Activated T-cell treated with anti-CD3 and anti-CD28 coated beads, Interleukin-2, amount 50 U/mL, for 1 hour (primary cell): ENCODE measurements around the gene PDILT.
"Not testable (repeated sequence)": the region's sequence is repeated elsewhere in the genome, so short reads cannot be mapped to it uniquely, and the experiment has no call there.

Experiments used
- DNase-seq: peaks from one replicate; pipeline ENCODE4 v3.0.0-alpha.2; 2020

The PDILT gene, protein sequence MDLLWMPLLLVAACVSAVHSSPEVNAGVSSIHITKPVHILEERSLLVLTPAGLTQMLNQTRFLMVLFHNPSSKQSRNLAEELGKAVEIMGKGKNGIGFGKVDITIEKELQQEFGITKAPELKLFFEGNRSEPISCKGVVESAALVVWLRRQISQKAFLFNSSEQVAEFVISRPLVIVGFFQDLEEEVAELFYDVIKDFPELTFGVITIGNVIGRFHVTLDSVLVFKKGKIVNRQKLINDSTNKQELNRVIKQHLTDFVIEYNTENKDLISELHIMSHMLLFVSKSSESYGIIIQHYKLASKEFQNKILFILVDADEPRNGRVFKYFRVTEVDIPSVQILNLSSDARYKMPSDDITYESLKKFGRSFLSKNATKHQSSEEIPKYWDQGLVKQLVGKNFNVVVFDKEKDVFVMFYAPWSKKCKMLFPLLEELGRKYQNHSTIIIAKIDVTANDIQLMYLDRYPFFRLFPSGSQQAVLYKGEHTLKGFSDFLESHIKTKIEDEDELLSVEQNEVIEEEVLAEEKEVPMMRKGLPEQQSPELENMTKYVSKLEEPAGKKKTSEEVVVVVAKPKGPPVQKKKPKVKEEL

DNA sequence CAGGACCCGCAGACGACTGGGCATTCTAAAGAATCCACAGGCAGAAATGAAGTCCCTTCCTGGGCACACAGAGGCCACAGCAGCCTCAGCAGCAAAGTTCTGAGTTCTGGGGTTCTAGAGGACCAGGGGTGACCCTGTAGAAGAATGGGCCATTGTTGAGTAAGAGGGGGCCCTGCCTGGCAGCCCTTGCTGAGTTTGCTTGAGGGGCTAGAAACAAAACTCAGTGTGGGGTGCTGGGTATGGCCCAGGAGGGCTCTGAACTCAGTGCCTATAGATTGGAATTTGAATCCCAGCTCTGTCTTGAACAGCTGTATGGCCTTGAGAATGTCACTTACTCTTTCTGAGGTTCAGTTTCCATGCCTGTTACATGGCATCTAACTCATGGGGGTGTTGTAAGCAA lies at the start of gene PDILT:
Gene PDILT (minus strand): TSS at position 101 of the 400 bp plus-strand sequence. CDS start 5,437 bp downstream, outside the sequence.
- no peak for DNase-seq

DNA sequence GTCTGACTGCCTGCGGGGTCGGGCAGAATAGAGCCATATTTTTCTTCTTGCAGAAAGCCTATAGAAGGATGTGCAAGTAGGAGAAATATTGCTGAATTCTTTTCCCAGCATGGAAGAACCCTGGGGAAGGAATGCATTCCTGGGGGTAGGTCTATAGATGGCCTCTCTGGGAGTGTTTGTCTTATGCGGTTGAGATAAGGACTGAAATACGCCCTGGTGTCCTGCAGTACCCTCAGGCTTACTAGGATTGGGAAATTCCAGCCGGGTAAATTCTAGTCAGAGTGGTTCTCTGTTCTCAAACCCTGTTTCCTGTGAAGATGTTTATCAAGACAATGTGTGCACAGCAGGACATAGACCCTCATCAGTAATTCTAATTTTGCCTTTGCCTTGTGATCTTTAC lies 49.1 kb upstream of the PDILT start:
- DNase-seq, result not testable (repeated sequence)

DNA sequence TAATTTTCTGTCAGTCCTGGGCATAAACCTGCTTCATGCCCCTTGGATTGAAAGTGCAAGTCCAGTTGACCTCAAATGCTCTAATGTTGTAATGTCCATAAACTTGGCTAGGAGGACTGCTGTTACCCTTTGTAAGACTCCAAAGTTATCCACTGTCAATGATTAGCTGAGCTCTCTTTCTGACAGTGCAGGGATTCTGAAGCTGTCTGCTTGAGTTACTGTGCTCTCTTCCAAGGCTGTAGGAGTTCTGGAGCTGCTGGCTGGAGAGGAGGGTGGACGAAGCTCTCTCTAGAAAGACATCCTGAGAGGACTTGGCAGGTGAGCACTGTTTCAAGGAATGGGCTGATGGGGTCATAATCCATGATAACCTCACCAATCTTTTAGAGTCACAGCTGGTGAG lies 46.8 kb upstream of the PDILT start, which contains the start of gene ACSM2A:
Gene ACSM2A (plus strand): TSS at position 158 of the 400 bp plus-strand sequence. CDS start 8,594 bp downstream, outside the sequence.
- DNase-seq, result not testable (repeated sequence)

DNA sequence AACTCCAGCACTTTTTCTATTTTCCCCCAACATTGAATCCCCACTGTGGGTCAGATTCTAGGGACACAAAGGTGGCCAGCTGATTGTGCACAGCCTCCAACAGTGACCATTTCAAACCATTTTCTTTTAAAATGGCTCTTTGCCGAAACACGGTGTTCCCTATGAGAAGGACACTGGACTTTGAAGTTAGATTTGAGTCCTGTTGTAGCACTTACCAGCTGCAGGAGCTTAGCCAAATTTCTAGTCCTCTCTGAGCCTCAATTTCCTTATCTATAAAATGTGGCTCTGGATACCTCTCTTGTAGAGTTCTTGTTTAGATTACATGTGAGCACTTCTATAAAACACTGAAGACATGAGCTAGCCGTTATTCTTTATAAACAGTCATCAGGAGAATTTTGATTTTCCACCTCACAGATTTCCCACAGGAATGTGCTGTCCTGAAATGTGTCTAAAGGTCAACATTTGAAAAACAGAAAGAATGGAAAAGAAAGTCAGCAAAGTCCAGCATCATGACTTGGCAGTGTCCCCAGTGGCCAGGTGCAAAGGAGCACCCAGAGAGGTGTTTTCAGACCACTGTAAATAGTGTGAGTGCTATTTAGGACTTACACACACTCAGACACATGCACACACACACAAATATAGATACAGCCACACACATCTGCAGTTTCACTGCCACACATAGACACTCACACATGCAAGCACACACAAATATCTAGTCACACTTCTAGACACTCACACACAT lies 42.3 kb upstream of the PDILT start:
- not testable (repeated sequence) for DNase-seq

DNA sequence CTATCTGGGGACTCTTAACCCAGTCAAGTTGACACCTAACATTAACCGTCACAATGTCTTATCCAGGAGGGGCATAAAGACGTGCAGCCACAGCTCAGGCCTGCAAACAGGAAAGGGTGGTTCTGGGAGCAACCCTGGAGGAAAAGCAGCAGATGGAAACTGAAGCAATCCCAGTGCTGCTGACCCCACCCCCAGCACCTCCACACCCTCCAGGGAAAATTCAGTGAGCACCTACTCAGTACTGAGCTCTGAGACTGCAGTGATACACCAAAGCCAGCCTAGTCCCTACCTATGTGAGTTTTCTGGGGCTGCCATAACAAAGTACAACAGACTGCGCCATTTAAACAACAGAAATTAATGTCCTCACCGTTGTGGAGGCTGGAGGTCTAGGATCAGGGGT lies 37.3 kb upstream of the PDILT start:
- not testable (repeated sequence) for DNase-seq

DNA sequence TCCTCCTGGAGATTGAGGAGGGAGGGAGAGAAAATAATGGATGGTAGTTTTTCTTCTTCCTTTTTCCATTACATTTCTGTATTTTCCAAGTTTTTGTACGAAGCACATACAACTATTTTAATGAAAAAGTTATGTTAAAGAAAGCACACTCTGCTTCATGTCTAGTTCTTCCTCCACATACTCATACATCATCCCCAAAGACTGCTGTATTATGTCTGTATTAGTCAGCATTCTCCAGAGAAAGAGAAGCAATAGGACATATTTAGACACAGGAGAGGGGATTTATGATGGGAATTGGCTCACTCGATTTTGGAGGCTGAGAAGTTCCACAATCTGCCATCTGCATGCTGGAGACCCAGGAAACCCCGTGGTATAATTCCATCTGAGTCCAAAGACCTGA lies 36.7 kb upstream of the PDILT start:
- no peak for DNase-seq

DNA sequence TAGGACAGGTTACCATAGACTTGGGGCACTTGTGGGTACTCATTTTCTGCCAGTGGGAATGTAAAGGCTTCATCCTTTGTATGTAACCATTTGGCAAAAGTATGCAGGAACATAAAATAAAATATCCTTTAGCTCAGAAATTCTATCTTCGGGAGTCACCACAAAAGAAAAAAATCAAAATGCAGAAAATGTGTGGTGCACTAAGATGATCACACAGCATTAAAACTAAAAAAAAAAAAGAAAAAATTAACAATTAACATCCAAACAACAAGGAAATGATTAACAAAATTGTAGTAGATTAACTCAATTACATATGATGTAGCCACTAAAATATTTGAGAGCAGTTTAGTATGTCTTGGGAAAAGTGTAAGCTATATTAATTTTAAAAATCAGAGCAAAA lies 36.2 kb upstream of the PDILT start:
- DNase-seq, result not testable (repeated sequence)

DNA sequence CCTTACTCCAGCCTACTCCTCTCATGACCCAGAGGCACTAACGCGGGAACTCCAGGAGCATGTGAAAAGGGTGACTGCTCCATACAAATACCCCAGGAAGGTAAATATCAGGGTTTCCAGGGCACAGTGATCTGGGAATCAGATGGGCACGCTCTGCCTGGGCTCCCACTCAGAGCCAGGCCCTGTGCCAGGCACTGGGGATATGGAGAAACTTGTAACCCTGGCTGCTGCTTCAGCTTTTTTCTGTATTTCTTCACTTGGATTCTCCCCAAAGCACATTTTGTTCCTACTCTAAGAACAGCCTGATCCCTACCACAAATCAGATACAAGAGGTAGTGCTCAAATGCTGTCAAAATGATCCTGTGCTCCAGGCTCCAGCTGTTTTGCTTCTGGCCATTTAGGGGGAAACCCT lies 35.3 kb upstream of the PDILT start:
- DNase-seq, result not testable (repeated sequence)

DNA sequence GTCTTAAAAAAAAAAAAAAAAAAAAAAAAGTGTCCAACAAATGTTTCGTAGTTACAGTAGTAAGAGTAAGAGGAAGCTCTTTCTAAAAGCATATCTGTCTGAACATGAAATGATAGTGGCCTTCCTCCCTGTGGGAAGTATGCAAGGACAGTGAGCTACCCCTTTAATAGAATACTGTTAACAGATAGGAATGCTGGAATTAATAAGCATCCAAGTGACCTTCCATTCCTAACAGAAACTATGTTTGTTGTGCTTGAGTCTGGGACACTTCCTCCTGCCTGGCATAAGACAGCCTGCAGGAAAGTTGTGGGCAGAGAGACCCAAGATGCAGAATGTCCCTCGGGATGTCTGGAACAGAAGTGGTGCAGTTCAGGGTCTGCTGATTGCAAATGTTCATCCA lies 34.4 kb upstream of the PDILT start:
- not testable (repeated sequence) for DNase-seq

DNA sequence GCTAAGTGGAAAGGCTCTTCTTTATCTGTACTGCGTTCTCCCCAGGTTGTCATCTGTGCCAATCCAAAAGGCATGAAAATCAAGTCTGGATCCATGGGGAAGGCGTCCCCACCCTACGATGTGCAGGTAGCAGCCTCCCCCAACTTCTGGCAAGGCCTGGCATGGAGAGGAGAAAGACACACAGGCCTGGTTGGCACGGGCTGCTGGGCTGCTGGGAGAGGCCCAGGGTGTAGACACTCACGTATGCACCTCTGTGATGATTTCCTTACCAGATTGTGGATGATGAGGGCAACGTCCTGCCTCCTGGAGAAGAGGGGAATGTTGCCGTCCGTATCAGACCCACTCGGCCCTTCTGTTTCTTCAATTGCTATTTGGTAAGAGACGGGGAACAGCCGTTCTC lies 26.4 kb upstream of the PDILT start:
- DNase-seq, result no peak

DNA sequence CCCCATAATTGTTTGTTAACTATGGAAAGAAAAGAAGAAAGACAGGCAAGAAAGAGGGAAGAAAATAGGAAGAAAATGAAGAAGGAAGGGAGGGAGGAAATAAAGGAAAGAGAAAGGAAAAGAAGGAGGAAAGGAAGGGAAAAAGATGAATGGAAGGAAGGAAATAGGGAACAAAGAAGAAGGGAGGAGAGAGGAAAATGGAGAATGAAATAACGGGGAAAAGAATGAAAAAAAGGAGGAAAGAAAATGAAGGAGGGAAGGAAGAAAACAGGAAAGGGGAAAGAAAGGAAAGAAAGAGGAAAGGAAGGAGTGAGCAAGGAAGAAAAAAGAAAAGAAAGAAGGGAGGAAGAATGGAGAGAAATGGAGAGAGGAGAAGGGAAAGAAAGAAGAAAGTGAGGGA lies 25.9 kb upstream of the PDILT start:
- not testable (repeated sequence) for DNase-seq

DNA sequence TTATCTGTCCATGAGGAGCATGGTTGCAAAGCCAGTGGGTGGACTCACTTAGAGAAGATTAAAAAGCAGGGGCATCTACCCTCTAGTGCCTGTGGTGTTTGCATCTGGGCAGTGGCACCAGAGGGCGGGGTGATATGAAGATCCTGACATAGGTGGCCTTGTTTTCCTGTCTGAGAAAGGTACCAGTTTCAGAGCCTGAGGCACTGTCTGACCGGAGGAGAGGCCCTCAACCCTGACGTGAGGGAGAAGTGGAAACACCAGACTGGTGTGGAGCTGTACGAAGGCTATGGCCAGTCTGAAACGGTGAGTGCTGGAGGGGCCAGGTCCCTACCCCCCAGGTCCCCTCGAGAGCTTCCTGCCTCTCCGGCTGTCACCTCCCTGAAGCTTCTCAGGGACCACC lies 25.0 kb upstream of the PDILT start:
- not testable (repeated sequence) for DNase-seq

DNA sequence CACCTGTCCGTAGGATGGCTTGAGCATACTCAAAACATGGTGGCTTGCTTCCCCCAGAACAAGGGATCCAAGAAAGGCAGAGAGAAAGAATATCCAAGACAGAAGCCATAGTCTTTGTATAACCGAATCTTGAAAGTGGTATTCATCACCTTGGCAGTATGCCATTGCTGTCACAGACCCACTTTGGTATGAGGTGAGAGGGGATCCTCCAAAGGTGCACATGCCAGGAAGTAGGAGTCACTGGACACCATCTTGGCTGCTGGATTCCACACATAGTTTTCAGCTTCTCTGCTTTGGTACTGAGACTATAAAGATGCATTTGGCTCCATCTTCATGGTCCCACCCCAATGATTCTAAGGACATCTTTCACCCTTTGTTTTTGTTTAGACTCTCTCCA lies 22.9 kb upstream of the PDILT start:
- not testable (repeated sequence) for DNase-seq

DNA sequence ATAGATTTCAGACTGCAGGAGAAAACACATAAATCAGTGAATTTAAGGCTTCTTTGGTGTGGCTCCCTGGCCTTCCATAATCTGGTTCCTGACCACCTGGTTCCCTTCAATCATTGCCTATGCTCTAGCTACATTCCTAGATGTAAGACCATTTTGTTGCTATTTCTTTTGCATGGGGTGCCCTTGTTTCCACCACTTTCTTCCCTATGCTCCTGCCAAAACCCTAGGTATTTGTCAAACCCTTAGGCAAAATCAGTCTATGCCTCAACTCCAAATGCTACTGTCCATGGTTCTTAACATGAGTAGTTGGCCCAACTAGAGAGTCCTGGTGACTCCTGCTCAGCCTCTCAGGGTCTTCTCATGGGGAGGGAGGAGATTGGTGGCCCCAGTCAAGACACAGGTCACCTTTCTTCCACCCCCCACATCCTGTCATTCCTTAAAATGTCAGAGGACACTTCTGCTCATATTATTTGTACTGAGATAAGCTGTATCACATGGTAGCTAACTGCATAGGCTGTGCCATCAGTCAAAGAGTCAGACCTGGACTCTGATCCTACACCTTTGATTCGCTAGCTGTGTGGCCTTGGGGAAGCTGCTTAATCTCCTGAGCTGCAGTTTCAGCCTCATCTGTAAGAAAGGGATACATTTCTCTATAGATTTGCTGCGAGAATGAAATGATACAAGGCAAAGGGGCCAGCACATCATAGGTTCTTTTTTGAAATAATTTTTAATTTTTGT lies 19.8 kb upstream of the PDILT start:
- no peak for DNase-seq

DNA sequence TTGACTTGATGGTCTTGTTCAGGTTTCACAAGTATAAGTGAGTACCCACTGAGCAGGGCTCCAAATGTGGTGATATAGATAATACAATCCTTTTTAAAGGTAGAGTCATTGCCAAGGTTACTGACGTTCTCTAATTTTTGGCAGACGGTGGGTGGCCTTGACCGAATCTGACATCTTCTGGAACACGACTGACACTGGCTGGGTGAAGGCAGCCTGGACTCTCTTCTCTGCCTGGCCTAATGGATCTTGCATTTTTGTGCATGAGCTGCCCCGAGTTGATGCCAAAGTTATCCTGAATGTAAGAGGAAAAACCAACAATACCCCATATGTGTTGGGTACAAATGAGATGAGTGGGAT lies 19.2 kb upstream of the PDILT start:
- not testable (repeated sequence) for DNase-seq

DNA sequence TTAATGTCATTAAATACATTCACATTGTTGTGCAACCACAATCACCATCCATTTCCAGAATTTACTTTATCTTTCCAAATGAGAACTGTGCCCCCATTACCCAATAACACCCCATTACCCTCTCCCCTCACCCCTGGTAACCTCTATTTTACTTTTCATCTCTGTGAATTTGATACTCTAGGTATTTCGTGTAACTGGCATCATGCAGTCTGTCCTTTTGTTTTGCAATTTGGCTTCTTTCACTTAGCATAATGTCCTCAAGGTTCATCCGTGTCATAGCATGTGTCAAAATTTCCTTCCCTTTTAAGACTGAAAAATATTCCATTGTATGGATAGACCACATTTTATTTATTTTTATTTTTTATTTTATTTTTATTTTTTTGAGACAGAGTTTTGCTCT lies 17.2 kb upstream of the PDILT start:
- not testable (repeated sequence) for DNase-seq

DNA sequence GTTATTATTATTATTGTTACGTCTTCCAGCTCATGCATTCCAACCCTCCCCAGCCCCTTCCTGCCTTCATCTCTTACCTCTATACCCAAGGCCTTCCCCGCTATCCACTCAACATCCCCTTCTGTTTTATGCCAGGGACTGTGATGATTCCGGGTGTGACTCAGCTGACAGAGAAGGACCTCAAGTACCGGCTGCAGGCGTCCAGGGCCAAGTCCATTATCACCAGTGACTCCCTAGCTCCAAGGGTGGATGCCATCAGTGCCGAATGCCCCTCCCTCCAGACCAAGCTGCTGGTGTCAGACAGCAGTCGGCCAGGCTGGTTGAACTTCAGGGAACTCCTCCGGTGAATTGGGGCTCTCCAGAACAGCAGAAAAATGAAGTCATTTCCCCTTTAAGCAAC lies 14.6 kb upstream of the PDILT start:
- DNase-seq, result not testable (repeated sequence)

DNA sequence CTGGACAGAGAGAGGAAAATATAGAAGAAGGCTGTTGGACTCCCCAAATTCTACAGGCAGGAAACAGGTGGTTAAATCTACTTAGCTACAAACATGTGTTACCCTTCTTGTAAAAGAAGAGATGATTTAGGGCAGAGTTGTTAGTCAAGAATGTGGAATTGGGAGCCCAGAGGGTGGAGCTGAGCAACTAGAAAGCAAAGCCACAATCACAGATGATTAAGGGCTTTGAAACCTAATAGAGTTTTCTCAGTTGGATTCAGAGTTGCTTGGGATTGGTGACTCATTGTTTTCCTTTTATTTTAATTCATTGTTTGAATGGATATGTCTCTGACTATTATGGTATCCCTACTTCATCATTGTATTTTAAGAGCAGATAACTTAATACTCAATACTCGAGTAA lies 11.0 kb upstream of the PDILT start:
- DNase-seq, result no peak

DNA sequence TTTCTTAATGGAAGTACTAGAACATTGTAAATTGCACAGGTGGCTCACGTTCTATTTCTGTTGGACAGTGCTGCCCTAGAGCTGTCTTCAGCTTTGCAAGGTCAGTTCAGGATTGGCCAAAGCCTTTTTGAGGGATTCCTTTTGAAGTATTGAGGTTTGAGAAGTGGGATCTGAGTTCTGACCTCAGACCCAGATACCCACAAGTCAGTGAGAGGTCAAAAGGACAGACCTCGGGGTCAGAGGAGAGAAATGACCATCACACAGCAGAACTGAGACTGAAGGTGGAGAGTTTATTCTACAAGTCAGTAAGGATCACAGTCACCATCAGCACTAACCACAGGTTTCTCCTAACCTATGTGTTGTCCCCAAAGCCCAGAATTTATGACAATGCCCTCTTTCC lies 6.5 kb upstream of the PDILT start:
- DNase-seq, result no peak

DNA sequence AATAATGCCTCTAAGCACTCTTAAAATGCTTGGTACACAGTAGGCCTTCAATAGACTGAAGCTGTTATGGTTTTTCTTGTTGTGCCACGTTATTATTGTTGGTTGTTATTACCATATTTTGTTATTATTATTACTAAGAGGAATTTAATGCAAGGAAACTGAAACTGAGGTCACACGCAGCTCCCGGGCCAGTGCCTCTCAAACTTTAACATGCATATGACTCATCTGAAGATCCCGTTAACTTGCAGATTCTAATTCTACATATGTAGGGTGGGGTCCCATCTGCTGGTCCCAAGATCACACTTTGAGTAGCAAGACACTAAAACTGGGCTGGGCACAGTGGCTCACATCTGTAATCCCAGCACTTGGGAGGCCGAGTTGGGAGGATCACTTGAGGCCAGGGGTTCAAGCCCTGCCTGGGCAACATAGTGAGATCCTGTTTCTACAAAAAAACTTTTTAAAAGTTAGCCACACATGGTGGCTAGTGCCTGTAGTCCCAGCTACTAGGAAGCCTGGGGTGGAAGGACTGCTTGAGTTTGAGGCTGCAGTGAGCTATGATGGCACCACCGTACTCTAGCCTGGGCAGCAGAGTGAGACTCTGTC lies 5.7 kb upstream of the PDILT start:
- DNase-seq, result no peak

DNA sequence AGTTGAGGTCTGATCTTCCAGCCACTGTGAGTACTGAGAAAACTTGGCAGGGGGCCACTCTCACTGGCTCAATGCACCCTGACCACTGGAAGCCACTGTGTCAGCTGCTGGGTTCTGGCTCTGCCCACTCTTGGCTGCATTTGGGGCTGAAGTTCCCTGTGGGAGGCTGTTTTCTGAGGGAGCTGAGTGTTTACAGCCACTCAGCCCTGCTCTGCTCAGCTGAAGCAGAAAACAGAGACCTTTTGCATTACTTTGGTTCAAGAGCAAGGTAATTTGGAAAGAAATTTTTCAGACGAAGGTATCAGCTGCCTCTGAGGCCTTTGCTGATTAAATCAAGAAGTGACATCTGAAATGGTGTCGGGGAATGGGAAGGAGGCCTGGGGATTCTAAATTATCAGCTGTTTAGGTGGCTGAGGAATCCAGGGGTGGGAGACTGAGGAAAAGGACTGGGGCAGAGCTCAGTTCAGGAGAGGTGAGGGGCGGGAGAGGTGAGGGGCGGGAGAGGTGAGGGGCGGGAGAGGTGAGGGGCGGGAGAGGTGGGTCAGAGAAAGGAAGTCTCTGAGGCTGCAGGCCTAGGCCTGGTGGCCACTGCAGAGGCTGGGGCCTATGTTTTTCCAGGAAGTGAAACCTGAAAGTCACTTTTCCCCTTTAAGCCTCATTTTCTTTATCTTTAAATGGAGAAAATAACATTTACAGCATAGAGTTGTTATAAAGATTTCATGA lies 5.0 kb upstream of the PDILT start, which contains the start of gene ACSM5:
Gene ACSM5 (plus strand): TSS at position 137 of the 723 bp plus-strand sequence. CDS start 1,951 bp downstream, outside the sequence.
- no peak for DNase-seq

DNA sequence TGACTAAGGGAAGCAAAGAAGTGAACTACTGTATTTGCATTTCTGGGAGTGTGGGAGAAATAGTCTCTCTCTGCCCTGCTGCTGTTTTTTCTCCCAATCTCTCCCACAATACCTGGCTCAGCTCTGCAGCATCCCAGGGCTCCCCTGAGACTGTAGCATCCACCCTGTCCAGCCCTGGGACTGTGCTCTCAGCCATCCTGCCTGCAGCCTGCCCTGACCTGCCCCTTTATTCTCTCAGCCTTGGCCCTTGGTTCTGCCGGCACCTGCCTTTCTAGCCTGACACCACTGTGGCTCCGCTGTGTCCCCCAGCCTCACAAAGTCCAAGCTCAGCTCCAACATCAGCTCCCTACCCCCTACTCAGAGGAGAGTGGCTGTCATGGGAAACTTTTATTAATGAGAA lies 1.9 kb downstream of the PDILT start:
- DNase-seq, result no peak
